GM06990 (cell line): ENCODE data around the gene ZNF205.

Experiments
- DNase-seq: peaks from one replicate; pipeline ENCODE4 v3.0.0-alpha.2; 2011; ENCODE audit not compliant: insufficient read length; ENCODE audit errors: extremely low read depth
- H3K27me3 ChIP-seq: replicated peaks from 2 replicates; pipeline ENCODE4 v1.6.0; 2011; ENCODE audit warnings: low read length; ENCODE audit not compliant: control insufficient read depth, insufficient read depth
- H3K36me3 ChIP-seq: 2 replicates; pipeline ENCODE4 v1.5.1; 2011; ENCODE audit warnings: low read length; ENCODE audit not compliant: control insufficient read depth, insufficient read depth
- H3K4me3 ChIP-seq: replicated peaks from 2 replicates; pipeline ENCODE4 v1.5.1; 2011; ENCODE audit warnings: low read depth, mild to moderate bottlenecking, control low read depth, low read length
- TF ChIP-seq, protein P1 (sequence below): IDR thresholded peaks from 2 replicates; pipeline ENCODE4 v1.5.1; 2011; ENCODE audit warnings: low read length, control low read depth, mild to moderate bottlenecking, inconsistent platforms; ENCODE audit not compliant: insufficient read depth, poor library complexity, severe bottlenecking

Gene ZNF205

DNA sequence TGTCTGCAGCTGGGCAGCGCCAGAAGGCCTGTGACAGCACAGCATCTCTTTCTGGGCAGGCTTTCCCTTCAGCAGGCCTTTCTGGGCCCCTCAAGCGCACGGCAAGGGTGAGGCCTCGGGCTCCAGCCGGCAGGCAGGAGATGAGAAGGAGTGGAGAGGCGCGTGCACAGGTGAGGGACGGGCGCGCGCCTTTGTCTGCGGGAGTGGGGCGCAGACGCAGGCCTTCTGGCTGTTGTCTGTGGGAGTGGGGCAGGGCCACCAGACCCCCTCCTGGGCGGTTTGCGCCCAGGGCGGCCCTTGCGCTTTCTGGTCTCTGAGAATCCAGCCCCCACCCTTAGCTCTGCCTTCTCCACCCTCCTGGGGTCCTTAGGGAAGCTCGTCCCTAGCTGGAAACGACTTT is 6.5 kb downstream of the ZNF205 start:
- TF ChIP-seq, protein P1, sequence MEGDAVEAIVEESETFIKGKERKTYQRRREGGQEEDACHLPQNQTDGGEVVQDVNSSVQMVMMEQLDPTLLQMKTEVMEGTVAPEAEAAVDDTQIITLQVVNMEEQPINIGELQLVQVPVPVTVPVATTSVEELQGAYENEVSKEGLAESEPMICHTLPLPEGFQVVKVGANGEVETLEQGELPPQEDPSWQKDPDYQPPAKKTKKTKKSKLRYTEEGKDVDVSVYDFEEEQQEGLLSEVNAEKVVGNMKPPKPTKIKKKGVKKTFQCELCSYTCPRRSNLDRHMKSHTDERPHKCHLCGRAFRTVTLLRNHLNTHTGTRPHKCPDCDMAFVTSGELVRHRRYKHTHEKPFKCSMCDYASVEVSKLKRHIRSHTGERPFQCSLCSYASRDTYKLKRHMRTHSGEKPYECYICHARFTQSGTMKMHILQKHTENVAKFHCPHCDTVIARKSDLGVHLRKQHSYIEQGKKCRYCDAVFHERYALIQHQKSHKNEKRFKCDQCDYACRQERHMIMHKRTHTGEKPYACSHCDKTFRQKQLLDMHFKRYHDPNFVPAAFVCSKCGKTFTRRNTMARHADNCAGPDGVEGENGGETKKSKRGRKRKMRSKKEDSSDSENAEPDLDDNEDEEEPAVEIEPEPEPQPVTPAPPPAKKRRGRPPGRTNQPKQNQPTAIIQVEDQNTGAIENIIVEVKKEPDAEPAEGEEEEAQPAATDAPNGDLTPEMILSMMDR = no peak
- no peaks in the 10 kb centered on the region for H3K36me3 ChIP-seq
- no peak overlapping the region for H3K4me3 ChIP-seq
- no peak for DNase-seq
- H3K27me3 ChIP-seq = no peaks in the 10 kb centered on the region

DNA sequence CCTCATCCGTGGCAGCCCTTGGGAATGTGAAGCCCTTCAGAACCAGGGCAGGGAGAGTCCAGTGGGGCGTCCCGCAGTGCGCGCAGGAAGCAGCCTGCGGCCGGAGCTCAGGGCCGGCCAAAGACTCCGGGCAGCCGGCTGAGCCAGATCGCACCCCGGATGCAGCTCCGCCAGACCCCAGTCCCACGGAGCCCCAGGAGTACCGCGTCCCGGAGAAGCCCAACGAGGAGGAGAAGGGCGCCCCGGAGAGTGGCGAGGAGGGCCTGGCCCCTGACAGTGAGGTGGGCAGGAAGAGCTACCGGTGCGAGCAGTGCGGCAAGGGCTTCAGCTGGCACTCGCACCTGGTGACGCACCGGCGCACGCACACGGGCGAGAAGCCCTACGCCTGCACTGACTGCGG is 6.9 kb downstream of the ZNF205 start:
- Histone ChIP-seq H3K27me3 (no peaks in the 10 kb centered on the region), H3K36me3 (no peaks in the 10 kb centered on the region), H3K4me3 (no peak overlapping the region)
- TF ChIP-seq, protein P1 = no peak
- DNase-seq = no peak

DNA sequence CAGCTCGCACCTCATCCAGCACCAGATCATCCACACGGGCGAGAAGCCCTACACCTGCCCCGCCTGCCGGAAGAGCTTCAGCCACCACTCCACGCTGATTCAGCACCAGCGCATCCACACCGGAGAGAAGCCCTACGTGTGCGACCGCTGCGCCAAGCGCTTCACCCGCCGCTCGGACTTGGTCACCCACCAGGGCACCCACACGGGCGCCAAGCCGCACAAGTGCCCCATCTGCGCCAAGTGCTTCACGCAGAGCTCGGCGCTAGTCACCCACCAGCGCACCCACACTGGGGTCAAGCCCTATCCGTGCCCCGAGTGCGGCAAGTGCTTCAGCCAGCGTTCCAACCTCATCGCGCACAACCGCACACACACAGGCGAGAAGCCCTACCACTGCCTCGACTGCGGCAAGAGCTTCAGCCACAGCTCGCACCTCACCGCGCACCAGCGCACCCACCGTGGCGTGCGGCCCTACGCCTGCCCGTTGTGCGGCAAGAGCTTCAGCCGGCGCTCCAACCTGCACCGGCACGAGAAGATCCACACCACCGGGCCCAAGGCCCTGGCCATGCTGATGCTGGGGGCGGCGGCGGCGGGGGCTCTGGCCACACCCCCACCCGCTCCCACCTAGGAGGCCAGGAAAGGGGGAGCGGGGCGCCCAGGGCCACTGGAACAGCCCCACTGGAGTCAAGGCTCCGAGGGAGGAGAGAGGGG is 7.5 kb downstream of the ZNF205 start:
- no peaks in the 10 kb centered on the region for H3K27me3 ChIP-seq
- no peaks in the 10 kb centered on the region for H3K36me3 ChIP-seq
- TF ChIP-seq, protein P1 = no peak
- no peak for DNase-seq
- H3K4me3 ChIP-seq = no peak overlapping the region

DNA sequence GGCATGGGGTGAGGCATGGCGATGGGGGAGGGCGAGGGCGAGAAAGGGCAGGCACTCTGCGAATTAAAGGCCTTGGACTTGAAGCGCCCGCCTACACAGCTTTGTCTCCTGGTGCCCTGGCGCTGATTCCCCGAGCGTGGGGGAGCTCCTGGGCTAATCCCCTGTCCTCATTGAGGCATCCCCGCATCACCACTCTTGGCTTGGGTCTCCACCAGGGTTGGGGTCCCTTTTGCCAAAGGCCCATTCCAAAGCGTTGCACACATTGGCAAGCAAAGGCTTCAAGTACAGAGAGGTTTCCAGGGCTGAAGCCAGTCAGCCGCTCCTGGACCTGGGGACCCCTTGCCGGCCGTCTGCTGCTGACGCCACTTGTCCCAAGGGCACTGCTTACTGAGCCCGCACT is 8.0 kb downstream of the ZNF205 start:
- Histone ChIP-seq H3K27me3 (no peaks in the 10 kb centered on the region), H3K36me3 (no peaks in the 10 kb centered on the region), H3K4me3 (no peak overlapping the region)
- DNase-seq = no peak
- TF ChIP-seq, protein P1 = no peak

- H3K27me3 ChIP-seq = no peaks in the 10 kb centered on the region
- H3K36me3 ChIP-seq = no peaks in the 10 kb centered on the region; the same call in none of the 2 replicates
- DNase-seq = no peak
- no peak overlapping the region for H3K4me3 ChIP-seq
- TF ChIP-seq, protein P1 = no peak
These were observed 9.6 kb downstream of the ZNF205 start for GRCh38 chr16:3121851-3122467.
